ENCODE data around the gene AIG1. TPM values are rescaled to one million over a fixed set of nuclear protein-coding genes. Genes with fewer than 3 reads are reported as not detected.

AIG1 gene
- total and polyA plus RNA-seq, 2 experiments from 2014 or later, result 92.8 to 102 TPM

GRCh38 chr6:143288923-143289322 is 228.2 kb downstream of the AIG1 start:
- no peak overlapping the region for H3K27ac ChIP-seq
- no peaks in the 10 kb centered on the region for H3K9me2 ChIP-seq (replicated peaks; ENCODE audit: insufficient read depth)
- no peaks in the 10 kb centered on the region for H3K36me3 ChIP-seq (replicated peaks; ENCODE audit: insufficient read depth, low read depth)
- no peak overlapping the region for H2AFZ ChIP-seq
- no peaks in the 10 kb centered on the region for H3K4me1 ChIP-seq (ENCODE audit: insufficient read depth)
- no peak overlapping the region for H3K4me3 ChIP-seq
- DNase-seq (ENCODE audit: low spot score), result no peak
- 70% methylated on average over 1 of the region's 1 CpG for WGBS (ENCODE audit: low lambda C conversion rate, missing lambda C conversion rate)
- no peaks in the 10 kb centered on the region for H3K79me2 ChIP-seq
- H3K4me2 ChIP-seq, result no peak overlapping the region
- no peaks in the 10 kb centered on the region for H3K9me3 ChIP-seq (ENCODE audit: low read depth)
- TF ChIP-seq EZH2 (IDR thresholded peaks at IDR 0.05; ENCODE audit: borderline replicate concordance) (no peak), EZH2phosphoT487 (IDR thresholded peaks at IDR 0.05; ENCODE audit: low read depth, severe bottlenecking, unreplicated experiment) (no peak)
- TF ChIP-seq, protein P1, sequence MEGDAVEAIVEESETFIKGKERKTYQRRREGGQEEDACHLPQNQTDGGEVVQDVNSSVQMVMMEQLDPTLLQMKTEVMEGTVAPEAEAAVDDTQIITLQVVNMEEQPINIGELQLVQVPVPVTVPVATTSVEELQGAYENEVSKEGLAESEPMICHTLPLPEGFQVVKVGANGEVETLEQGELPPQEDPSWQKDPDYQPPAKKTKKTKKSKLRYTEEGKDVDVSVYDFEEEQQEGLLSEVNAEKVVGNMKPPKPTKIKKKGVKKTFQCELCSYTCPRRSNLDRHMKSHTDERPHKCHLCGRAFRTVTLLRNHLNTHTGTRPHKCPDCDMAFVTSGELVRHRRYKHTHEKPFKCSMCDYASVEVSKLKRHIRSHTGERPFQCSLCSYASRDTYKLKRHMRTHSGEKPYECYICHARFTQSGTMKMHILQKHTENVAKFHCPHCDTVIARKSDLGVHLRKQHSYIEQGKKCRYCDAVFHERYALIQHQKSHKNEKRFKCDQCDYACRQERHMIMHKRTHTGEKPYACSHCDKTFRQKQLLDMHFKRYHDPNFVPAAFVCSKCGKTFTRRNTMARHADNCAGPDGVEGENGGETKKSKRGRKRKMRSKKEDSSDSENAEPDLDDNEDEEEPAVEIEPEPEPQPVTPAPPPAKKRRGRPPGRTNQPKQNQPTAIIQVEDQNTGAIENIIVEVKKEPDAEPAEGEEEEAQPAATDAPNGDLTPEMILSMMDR (IDR thresholded peaks at IDR 0.05; ENCODE audit: poor library complexity), result no peak
- H4K20me1 ChIP-seq (ENCODE audit: insufficient read depth, poor library complexity, severe bottlenecking), result no peaks in the 10 kb centered on the region
- no peaks in the 10 kb centered on the region for H3K27me3 ChIP-seq

DNA sequence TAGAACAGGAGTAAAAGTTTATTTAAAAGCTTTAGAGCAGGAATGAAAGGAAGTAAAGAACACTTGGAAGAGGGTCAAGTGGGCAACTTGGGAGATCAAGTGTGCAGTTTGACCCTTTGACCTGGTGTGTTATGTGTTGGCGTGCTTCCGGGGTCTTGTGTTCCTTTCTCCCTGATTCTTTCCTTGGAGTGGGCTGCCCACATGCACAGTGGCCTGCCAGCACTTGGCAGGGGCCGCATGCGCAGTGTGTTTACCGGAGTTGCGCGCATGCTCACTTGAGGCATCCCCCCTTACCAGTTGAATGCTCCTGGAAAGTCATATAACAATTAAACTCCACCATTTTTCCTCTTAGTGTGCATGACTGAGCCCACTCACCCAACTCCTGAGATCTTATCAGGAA is 229.5 kb downstream of the AIG1 start:
- no peak for DNase-seq (ENCODE audit: low spot score)
- Histone ChIP-seq H3K9me3 (ENCODE audit: low read depth) (no peaks in the 10 kb centered on the region), H3K27ac (no peak overlapping the region), H3K79me2 (no peaks in the 10 kb centered on the region), H3K4me2 (no peak overlapping the region), H2AFZ (no peak overlapping the region), H3K9me2 (replicated peaks; ENCODE audit: insufficient read depth) (no peaks in the 10 kb centered on the region), H4K20me1 (ENCODE audit: insufficient read depth, poor library complexity, severe bottlenecking) (no peaks in the 10 kb centered on the region), H3K4me3 (no peak overlapping the region), H3K27me3 (no peaks in the 10 kb centered on the region), H3K36me3 (replicated peaks; ENCODE audit: insufficient read depth, low read depth) (no peaks in the 10 kb centered on the region), H3K4me1 (ENCODE audit: insufficient read depth) (no peaks in the 10 kb centered on the region)
- no peak for TF ChIP-seq EZH2phosphoT487 (IDR thresholded peaks at IDR 0.05; ENCODE audit: low read depth, severe bottlenecking, unreplicated experiment)
- TF ChIP-seq EZH2 (IDR thresholded peaks at IDR 0.05; ENCODE audit: borderline replicate concordance), result no peak
- TF ChIP-seq, protein P1 (IDR thresholded peaks at IDR 0.05; ENCODE audit: poor library complexity), result no peak
- 96% methylated on average over 7 of the region's 7 CpGs for WGBS (ENCODE audit: low lambda C conversion rate, missing lambda C conversion rate)

GRCh38 chr6:143293523-143293922 is 232.8 kb downstream of the AIG1 start:
- no peak for TF ChIP-seq EZH2phosphoT487 (IDR thresholded peaks at IDR 0.05; ENCODE audit: low read depth, severe bottlenecking, unreplicated experiment)
- no peak for TF ChIP-seq EZH2 (IDR thresholded peaks at IDR 0.05; ENCODE audit: borderline replicate concordance)
- TF ChIP-seq, protein P1 (IDR thresholded peaks at IDR 0.05; ENCODE audit: poor library complexity), result no peak
- Histone ChIP-seq H3K9me3 (ENCODE audit: low read depth) (no peaks in the 10 kb centered on the region), H4K20me1 (ENCODE audit: insufficient read depth, poor library complexity, severe bottlenecking) (no peaks in the 10 kb centered on the region), H3K9me2 (replicated peaks; ENCODE audit: insufficient read depth) (no peaks in the 10 kb centered on the region), H2AFZ (no peak overlapping the region), H3K27me3 (no peaks in the 10 kb centered on the region), H3K4me2 (no peak overlapping the region), H3K4me1 (ENCODE audit: insufficient read depth) (no peaks in the 10 kb centered on the region), H3K4me3 (no peak overlapping the region), H3K36me3 (replicated peaks; ENCODE audit: insufficient read depth, low read depth) (no peaks in the 10 kb centered on the region), H3K79me2 (no peaks in the 10 kb centered on the region), H3K27ac (no peak overlapping the region)
- DNase-seq (ENCODE audit: low spot score), result no peak

All from hepatocyte (in vitro differentiated cells).